Mesothelial cell of epicardium (in vitro differentiated cells): ENCODE results near the gene KCNIP4. TPM values are rescaled to one million over a fixed set of nuclear protein-coding genes. Genes with fewer than 3 reads are reported as not detected.

Experiments used
- DNase-seq, 2 experiments: peaks; one replicate each; pipeline ENCODE4 v3.0.0; 2021; ENCODE audit warnings: low spot score in 2 of 2; ENCODE audit not compliant: unreplicated experiment in 2 of 2
- H3K27ac Mint-ChIP-seq: 2 replicates; pipeline ENCODE4 v1.8.0; 2021; ENCODE audit warnings: mixed read lengths
- H3K27me3 Mint-ChIP-seq: 2 replicates; pipeline ENCODE4 v1.8.0; 2021; ENCODE audit warnings: low read depth, mixed read lengths
- H3K36me3 Mint-ChIP-seq: 2 replicates; pipeline ENCODE4 v1.8.0; 2021; ENCODE audit warnings: mixed read lengths
- H3K4me1 Mint-ChIP-seq: 2 replicates; pipeline ENCODE4 v1.8.0; 2021; ENCODE audit warnings: mixed read lengths
- H3K4me3 Mint-ChIP-seq: 2 replicates; pipeline ENCODE4 v1.8.0; 2021; ENCODE audit warnings: mild to moderate bottlenecking, moderate library complexity, mixed read lengths
- H3K9me3 Mint-ChIP-seq: 2 replicates; pipeline ENCODE4 v1.8.0; 2021; ENCODE audit warnings: mixed read lengths
- CTCF ChIP-seq: fragments of 200-600 bp; sonication (generic); IDR thresholded peaks from one replicate; pipeline ENCODE4 v1.5.0; 2021; ENCODE audit warnings: antibody characterized with exemption; ENCODE audit not compliant: unreplicated experiment
- total RNA-seq: library from RNA; stranded (reverse); gene quantifications from 3 replicates; pipeline ENCODE4 v1.2.1, GENCODE V29; 2021

The KCNIP4 gene
- total RNA-seq, 1 donor from 2014 or later, result 3.0 TPM

- H3K36me3 Mint-ChIP-seq, result no peaks in the 10 kb centered on the region
- H3K27ac Mint-ChIP-seq, result no peak overlapping the region
- peaks cover 27% of the 10 kb centered on the region for H3K27me3 Mint-ChIP-seq
- DNase-seq, result no peak
- TF ChIP-seq CTCF, result no peak
- H3K4me3 Mint-ChIP-seq, result no peak overlapping the region
- no peaks in the 10 kb centered on the region for H3K4me1 Mint-ChIP-seq
- H3K9me3 Mint-ChIP-seq, result no peaks in the 10 kb centered on the region
These were observed 766.9 kb downstream of the KCNIP4 start for GRCh38 chr4:21181716-21182115.

GRCh38 chr4:21177871-21178270 lies 770.7 kb downstream of the KCNIP4 start:
- Mint-ChIP-seq H3K4me3 (no peak overlapping the region), H3K27ac (no peak overlapping the region), H3K27me3 (peaks cover 5% of the 10 kb centered on the region), H3K36me3 (no peaks in the 10 kb centered on the region), H3K4me1 (no peaks in the 10 kb centered on the region), H3K9me3 (no peaks in the 10 kb centered on the region)
- no peak for DNase-seq
- no peak for TF ChIP-seq CTCF

- TF ChIP-seq CTCF, result no peak
These were observed 771.5 kb downstream of the KCNIP4 start for GRCh38 chr4:21177092-21177491.

GRCh38 chr4:21167711-21168110 lies 780.9 kb downstream of the KCNIP4 start:
- no peaks in the 10 kb centered on the region for H3K9me3 Mint-ChIP-seq
- peaks cover 4% of the 10 kb centered on the region for H3K27me3 Mint-ChIP-seq
- no peak for TF ChIP-seq CTCF
- H3K4me3 Mint-ChIP-seq, result no peak overlapping the region
- no peak for DNase-seq
- no peaks in the 10 kb centered on the region for H3K4me1 Mint-ChIP-seq
- no peaks in the 10 kb centered on the region for H3K36me3 Mint-ChIP-seq
- H3K27ac Mint-ChIP-seq, result no peak overlapping the region

More at GRCh38 chr4:21177092-21177491, 771.5 kb downstream of the KCNIP4 start:
- no peak for DNase-seq
- Mint-ChIP-seq H3K4me3 (no peak overlapping the region), H3K27me3 (peaks cover 3% of the 10 kb centered on the region), H3K9me3 (no peaks in the 10 kb centered on the region), H3K36me3 (no peaks in the 10 kb centered on the region), H3K27ac (no peak overlapping the region), H3K4me1 (no peaks in the 10 kb centered on the region)

GRCh38 chr4:21155367-21155766 lies 793.2 kb downstream of the KCNIP4 start:
- no peak overlapping the region for H3K4me3 Mint-ChIP-seq
- no peaks in the 10 kb centered on the region for H3K27me3 Mint-ChIP-seq
- H3K36me3 Mint-ChIP-seq, result no peaks in the 10 kb centered on the region
- H3K9me3 Mint-ChIP-seq, result peaks cover 3% of the 10 kb centered on the region
- TF ChIP-seq CTCF, result no peak
- H3K27ac Mint-ChIP-seq, result no peak overlapping the region
- no peaks in the 10 kb centered on the region for H3K4me1 Mint-ChIP-seq
- no peak for DNase-seq

GRCh38 chr4:21139327-21139726 lies 809.2 kb downstream of the KCNIP4 start:
- H3K36me3 Mint-ChIP-seq, result no peaks in the 10 kb centered on the region
- peaks cover 6% of the 10 kb centered on the region for H3K27me3 Mint-ChIP-seq
- no peaks in the 10 kb centered on the region for H3K4me1 Mint-ChIP-seq
- peaks cover 3% of the 10 kb centered on the region for H3K9me3 Mint-ChIP-seq
- H3K27ac Mint-ChIP-seq, result no peak overlapping the region
- DNase-seq, result no peak
- no peak for TF ChIP-seq CTCF
- H3K4me3 Mint-ChIP-seq, result no peak overlapping the region
